A549 (cell line): ENCODE data around the gene IL20RA.

Experiments used
- CHD2 ChIP-seq: fragments of 150-350 bp; IDR thresholded peaks from 2 replicates; pipeline ENCODE4 v1.6.1; 2014; ENCODE audit warnings: low read length; ENCODE audit not compliant: partially characterized antibody
- EHMT2 ChIP-seq: fragments of 200-600 bp; sonication (generic); IDR thresholded peaks from 2 replicates; pipeline ENCODE4 v1.6.1; 2016; ENCODE audit warnings: antibody characterized with exemption, low read depth, mild to moderate bottlenecking, moderate library complexity
- EP300 ChIP-seq, 2 experiments: fragments of >200 bp; sonication (Bioruptor Twin); formaldehyde crosslinking; IDR thresholded peaks; 2 replicates in 1 of 2; 3 replicates in 1 of 2; pipeline ENCODE4 v1.6.1; 2016 to 2017
- POLR2A ChIP-seq: IDR thresholded peaks from 2 replicates; pipeline ENCODE4 v1.6.1; 2012; ENCODE audit warnings: mild to moderate bottlenecking, low read length
- RAD21 ChIP-seq, 2 experiments: fragments of >200 bp in 1 of 2; sonication (Bioruptor Twin) in 1 of 2; formaldehyde crosslinking in 1 of 2; IDR thresholded peaks in 1 of 2; conservative IDR thresholded peaks in 1 of 2; 2 replicates in 1 of 2; 3 replicates in 1 of 2; pipeline ENCODE4 v1.6.1; 2012 to 2018; ENCODE audit warnings: inconsistent platforms in 1 of 2
- RARB ChIP-seq: fragments of 250-450 bp; sonication (Bioruptor Pico); IDR thresholded peaks from 2 replicates; pipeline ENCODE4 v1.8.0; 2021; ENCODE audit warnings: mild to moderate bottlenecking, moderate library complexity
- RFX5 ChIP-seq: fragments of 450-650 bp; IDR thresholded peaks from 2 replicates; pipeline ENCODE4 v1.7.1; 2014; ENCODE audit warnings: antibody characterized with exemption, mild to moderate bottlenecking, moderate library complexity
- ZSCAN20 ChIP-seq: fragments of 250-450 bp; sonication (Bioruptor Pico); IDR thresholded peaks from 2 replicates; pipeline ENCODE4 v1.8.0; 2022; ENCODE audit warnings: mild to moderate bottlenecking, moderate library complexity
- TF ChIP-seq, protein P1 (sequence below): fragments of >200 bp; sonication (Bioruptor Twin); formaldehyde crosslinking; IDR thresholded peaks from 3 replicates; pipeline ENCODE4 v1.5.1; 2016
- TF ChIP-seq, protein P2 (sequence below): fragments of >200 bp; sonication (Bioruptor Twin); formaldehyde crosslinking; IDR thresholded peaks from 3 replicates; pipeline ENCODE4 v1.6.1; 2016

DNA sequence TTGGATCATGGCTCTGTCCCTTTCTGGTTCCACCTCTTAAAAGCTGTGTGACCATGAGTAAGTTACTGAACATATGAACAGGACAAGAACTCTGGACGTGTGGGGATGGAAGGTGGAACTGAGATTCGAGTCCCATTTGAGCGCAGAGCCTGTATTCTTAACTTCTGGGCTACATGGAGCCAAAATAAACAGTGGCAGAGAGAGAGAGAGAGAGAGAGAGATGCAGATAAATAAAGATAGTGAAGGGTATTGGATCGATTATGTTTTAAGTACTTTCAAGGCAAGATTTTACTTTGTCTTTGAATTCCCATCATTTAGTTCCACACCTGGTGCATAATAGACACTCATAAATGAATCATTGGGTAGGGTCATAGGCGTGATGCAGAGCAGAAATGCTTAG, 82.9 kb downstream of the IL20RA start:
- TF ChIP-seq RFX5 = no peak
- TF ChIP-seq RAD21 (conservative IDR thresholded peaks at IDR 0.05 in 1 of 2, IDR thresholded peaks at IDR 0.05 in 1 of 2) = no peak
- TF ChIP-seq RARB (CRISPR knock-in tag) = no peak
- no peak for TF ChIP-seq CHD2
- no peak for TF ChIP-seq POLR2A
- TF ChIP-seq ZSCAN20 (CRISPR knock-in tag) = no peak
- TF ChIP-seq, protein P1, sequence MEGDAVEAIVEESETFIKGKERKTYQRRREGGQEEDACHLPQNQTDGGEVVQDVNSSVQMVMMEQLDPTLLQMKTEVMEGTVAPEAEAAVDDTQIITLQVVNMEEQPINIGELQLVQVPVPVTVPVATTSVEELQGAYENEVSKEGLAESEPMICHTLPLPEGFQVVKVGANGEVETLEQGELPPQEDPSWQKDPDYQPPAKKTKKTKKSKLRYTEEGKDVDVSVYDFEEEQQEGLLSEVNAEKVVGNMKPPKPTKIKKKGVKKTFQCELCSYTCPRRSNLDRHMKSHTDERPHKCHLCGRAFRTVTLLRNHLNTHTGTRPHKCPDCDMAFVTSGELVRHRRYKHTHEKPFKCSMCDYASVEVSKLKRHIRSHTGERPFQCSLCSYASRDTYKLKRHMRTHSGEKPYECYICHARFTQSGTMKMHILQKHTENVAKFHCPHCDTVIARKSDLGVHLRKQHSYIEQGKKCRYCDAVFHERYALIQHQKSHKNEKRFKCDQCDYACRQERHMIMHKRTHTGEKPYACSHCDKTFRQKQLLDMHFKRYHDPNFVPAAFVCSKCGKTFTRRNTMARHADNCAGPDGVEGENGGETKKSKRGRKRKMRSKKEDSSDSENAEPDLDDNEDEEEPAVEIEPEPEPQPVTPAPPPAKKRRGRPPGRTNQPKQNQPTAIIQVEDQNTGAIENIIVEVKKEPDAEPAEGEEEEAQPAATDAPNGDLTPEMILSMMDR = no peak
- no peak for TF ChIP-seq EP300 (IDR thresholded peaks at IDR 0.05)
- TF ChIP-seq EHMT2 = no peak
- TF ChIP-seq, protein P2, sequence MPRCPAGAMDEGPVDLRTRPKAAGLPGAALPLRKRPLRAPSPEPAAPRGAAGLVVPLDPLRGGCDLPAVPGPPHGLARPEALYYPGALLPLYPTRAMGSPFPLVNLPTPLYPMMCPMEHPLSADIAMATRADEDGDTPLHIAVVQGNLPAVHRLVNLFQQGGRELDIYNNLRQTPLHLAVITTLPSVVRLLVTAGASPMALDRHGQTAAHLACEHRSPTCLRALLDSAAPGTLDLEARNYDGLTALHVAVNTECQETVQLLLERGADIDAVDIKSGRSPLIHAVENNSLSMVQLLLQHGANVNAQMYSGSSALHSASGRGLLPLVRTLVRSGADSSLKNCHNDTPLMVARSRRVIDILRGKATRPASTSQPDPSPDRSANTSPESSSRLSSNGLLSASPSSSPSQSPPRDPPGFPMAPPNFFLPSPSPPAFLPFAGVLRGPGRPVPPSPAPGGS = no peak
